GM12873 (cell line): ENCODE measurements around the gene CD58.

Experiments used
- CTCF ChIP-seq: IDR thresholded peaks from 2 replicates; pipeline ENCODE4 v1.5.1; 2012; ENCODE audit warnings: low read depth, mild to moderate bottlenecking, moderate library complexity, low read length, control low read depth; ENCODE audit not compliant: insufficient read depth; ENCODE audit errors: missing control alignments

Gene CD58

GRCh38 chr1:116568662-116569380, 2.0 kb downstream of the CD58 start:
- no peak for TF ChIP-seq CTCF

GRCh38 chr1:116567790-116568661, 2.8 kb downstream of the CD58 start:
- TF ChIP-seq CTCF, result no peak

- no peak for TF ChIP-seq CTCF
Observed at GRCh38 chr1:116565222-116565621, 5.6 kb downstream of the CD58 start.

GRCh38 chr1:116564426-116564825, 6.4 kb downstream of the CD58 start:
- no peak for TF ChIP-seq CTCF

- no peak for TF ChIP-seq CTCF
Observed at GRCh38 chr1:116561563-116561962, 9.3 kb downstream of the CD58 start.

- TF ChIP-seq CTCF, result no peak
Observed at GRCh38 chr1:116560704-116561490, 9.9 kb downstream of the CD58 start.
